Panc1 (cell line): Measurements from ENCODE around the gene CYGB. TPM values are rescaled to one million over a fixed set of nuclear protein-coding genes. Genes with fewer than 3 reads are reported as not detected.
A peak's percentile ranks its signal among the peaks of the same experiment; 100 is the strongest.

Experiments
- ATAC-seq: fragments of 200-7000 bp; cut with Tn5 transposase; 2 replicates; pipeline ENCODE4 v1.9.1; 2020; ENCODE audit warnings: mild to moderate bottlenecking, moderate library complexity
- BruUV-seq: library from RNA; stranded (reverse); fragments of 400-500 nt; replicated peaks from 2 replicates; lab custom pipeline; 2021; lab: Mats Ljungman, UMichigan
- CTCF ChIA-PET: fragments of 300-600 bp; sonication (Branson Sonifier 250); formaldehyde crosslinking; loops from one replicate; lab custom pipeline; 2022; ENCODE audit warnings: antibody characterized with exemption; lab: Charles Lee
- POLR2A ChIA-PET: fragments of 300-600 bp; sonication (Branson Sonifier 250); formaldehyde crosslinking; loops from one replicate; lab custom pipeline; 2022; ENCODE audit warnings: antibody characterized with exemption; lab: Charles Lee
- DNase-seq: peaks from one replicate; pipeline ENCODE4 v3.0.0-alpha.2; 2010; ENCODE audit warnings: low read depth, low spot score
- H3K27ac ChIP-seq: 2 replicates; pipeline ENCODE4 v1.5.1; 2011; ENCODE audit warnings: mild to moderate bottlenecking, low read length, inconsistent platforms
- H3K27me3 ChIP-seq: fragments of 200-500 bp; sonication (Bioruptor generic); 2 replicates; pipeline ENCODE4 v1.6.0; 2014; ENCODE audit warnings: low read length, inconsistent platforms; ENCODE audit not compliant: control insufficient read depth, insufficient read depth
- H3K36me3 ChIP-seq: fragments of 200-500 bp; sonication (Bioruptor generic); 2 replicates; pipeline ENCODE4 v1.5.1; 2014; ENCODE audit warnings: inconsistent platforms, mild to moderate bottlenecking, low read length, moderate library complexity; ENCODE audit not compliant: control insufficient read depth, insufficient read depth
- H3K4me1 ChIP-seq: 2 replicates; pipeline ENCODE4 v1.5.1; 2011; ENCODE audit warnings: inconsistent platforms, mild to moderate bottlenecking, low read length, moderate library complexity; ENCODE audit not compliant: control insufficient read depth, insufficient read depth
- H3K4me3 ChIP-seq, 2 experiments: 2 replicates each; pipeline ENCODE4 v1.5.1; 2011 to 2012; ENCODE audit warnings: low read depth in 2 of 2, low read length in 2 of 2, mild to moderate bottlenecking in 2 of 2, inconsistent platforms in 1 of 2, moderate library complexity in 1 of 2
- H3K9me3 ChIP-seq: fragments of 200-500 bp; sonication (Bioruptor generic); 2 replicates; pipeline ENCODE4 v1.5.1; 2014; ENCODE audit warnings: low read depth, mild to moderate bottlenecking, inconsistent platforms, low read length, moderate library complexity; ENCODE audit not compliant: control insufficient read depth, insufficient read depth
- POLR2AphosphoS5 ChIP-seq: IDR thresholded peaks from 2 replicates; pipeline ENCODE4 v1.6.1; 2012; ENCODE audit warnings: mild to moderate bottlenecking, low read depth, low read length, moderate library complexity
- SIN3A ChIP-seq: IDR thresholded peaks from 2 replicates; pipeline ENCODE4 v1.6.1; 2012; ENCODE audit warnings: low read depth, mild to moderate bottlenecking, low read length, moderate library complexity, borderline replicate concordance; ENCODE audit not compliant: insufficient read depth
- TCF7L2 ChIP-seq: IDR thresholded peaks from 2 replicates; pipeline ENCODE4 v1.6.1; 2011; ENCODE audit warnings: mild to moderate bottlenecking, low read depth, low read length, inconsistent platforms
- in situ Hi-C: cut with HindIII; loops from 2 replicates; pipeline ENCODE4 v1.10.0; 2016; ENCODE audit warnings: low sequenced_read_pairs, low pct_unique_long_range_greater_than_20kb
- intact Hi-C: fragments of 100-400 bp; cut with micrococcal nuclease; formaldehyde crosslinking; loops from one replicate; pipeline ENCODE4 v1.10.0; 2022; ENCODE audit not compliant: unreplicated experiment
- total RNA-seq: library from RNA; stranded (reverse); gene quantifications from one replicate; pipeline ENCODE4 v1.2.1, GENCODE V29; 2021; ENCODE audit not compliant: unreplicated experiment
- TF ChIP-seq, protein P1 (sequence below), 2 experiments: IDR thresholded peaks; 2 replicates each; pipeline ENCODE4 v1.6.1; 2011 to 2012; ENCODE audit warnings: low read depth in 2 of 2, control low read depth in 1 of 2, low read length in 1 of 2, mild to moderate bottlenecking in 1 of 2, moderate library complexity in 1 of 2; ENCODE audit not compliant: insufficient read depth in 1 of 2
- TF ChIP-seq, protein P2 (sequence below): fragments of 450-650 bp; IDR thresholded peaks from 2 replicates; pipeline ENCODE4 v1.5.1; 2017; ENCODE audit warnings: mild to moderate bottlenecking

Gene CYGB
- total RNA-seq, 1 experiment from 2014 or later, result 6.0 TPM

DNA sequence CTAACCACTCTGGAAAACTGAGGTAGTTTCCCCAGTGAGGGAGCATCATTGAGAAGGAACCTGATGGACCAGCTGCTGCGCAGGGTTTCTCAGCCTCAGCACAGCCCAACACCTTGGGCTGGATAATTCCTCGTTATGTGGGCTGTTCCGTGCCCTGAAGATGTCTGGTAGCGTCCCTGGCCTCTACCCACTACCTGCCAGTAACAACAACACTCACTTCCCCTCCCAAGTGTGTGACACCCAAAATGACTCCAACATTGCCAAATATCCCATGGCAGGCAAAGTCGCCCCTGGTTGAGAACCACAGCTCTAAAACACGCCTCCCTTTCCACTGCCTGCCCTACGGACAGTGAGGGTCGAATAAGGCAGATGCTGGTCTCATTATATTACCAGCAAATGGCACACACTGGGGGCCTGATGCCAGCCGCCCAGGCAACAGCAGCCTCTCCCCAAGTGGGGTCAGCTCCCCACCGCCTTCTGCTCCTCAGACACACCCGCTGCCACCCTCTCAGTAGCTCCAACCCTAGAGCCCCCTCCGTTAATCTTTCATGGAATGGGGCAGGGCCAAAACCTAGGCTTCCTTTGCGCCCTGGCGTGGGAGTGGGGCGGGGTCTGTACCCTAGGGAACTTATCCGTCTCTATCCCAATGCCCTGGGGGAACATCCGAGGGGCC is 37.3 kb downstream of the CYGB start:
- no peaks in the 10 kb centered on the region for H3K9me3 ChIP-seq
- ATAC-seq (no peak), DNase-seq (no peak)
- no peak for TF ChIP-seq TCF7L2
- TF ChIP-seq POLR2AphosphoS5, result no peak
- TF ChIP-seq, protein P1, sequence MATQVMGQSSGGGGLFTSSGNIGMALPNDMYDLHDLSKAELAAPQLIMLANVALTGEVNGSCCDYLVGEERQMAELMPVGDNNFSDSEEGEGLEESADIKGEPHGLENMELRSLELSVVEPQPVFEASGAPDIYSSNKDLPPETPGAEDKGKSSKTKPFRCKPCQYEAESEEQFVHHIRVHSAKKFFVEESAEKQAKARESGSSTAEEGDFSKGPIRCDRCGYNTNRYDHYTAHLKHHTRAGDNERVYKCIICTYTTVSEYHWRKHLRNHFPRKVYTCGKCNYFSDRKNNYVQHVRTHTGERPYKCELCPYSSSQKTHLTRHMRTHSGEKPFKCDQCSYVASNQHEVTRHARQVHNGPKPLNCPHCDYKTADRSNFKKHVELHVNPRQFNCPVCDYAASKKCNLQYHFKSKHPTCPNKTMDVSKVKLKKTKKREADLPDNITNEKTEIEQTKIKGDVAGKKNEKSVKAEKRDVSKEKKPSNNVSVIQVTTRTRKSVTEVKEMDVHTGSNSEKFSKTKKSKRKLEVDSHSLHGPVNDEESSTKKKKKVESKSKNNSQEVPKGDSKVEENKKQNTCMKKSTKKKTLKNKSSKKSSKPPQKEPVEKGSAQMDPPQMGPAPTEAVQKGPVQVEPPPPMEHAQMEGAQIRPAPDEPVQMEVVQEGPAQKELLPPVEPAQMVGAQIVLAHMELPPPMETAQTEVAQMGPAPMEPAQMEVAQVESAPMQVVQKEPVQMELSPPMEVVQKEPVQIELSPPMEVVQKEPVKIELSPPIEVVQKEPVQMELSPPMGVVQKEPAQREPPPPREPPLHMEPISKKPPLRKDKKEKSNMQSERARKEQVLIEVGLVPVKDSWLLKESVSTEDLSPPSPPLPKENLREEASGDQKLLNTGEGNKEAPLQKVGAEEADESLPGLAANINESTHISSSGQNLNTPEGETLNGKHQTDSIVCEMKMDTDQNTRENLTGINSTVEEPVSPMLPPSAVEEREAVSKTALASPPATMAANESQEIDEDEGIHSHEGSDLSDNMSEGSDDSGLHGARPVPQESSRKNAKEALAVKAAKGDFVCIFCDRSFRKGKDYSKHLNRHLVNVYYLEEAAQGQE (IDR thresholded peaks at IDR 0.05; ENCODE audit: insufficient read depth in 1 of 2, low read depth in 2 of 2, low read length in 1 of 2), result no peak
- no peak for TF ChIP-seq SIN3A
- TF ChIP-seq, protein P2, sequence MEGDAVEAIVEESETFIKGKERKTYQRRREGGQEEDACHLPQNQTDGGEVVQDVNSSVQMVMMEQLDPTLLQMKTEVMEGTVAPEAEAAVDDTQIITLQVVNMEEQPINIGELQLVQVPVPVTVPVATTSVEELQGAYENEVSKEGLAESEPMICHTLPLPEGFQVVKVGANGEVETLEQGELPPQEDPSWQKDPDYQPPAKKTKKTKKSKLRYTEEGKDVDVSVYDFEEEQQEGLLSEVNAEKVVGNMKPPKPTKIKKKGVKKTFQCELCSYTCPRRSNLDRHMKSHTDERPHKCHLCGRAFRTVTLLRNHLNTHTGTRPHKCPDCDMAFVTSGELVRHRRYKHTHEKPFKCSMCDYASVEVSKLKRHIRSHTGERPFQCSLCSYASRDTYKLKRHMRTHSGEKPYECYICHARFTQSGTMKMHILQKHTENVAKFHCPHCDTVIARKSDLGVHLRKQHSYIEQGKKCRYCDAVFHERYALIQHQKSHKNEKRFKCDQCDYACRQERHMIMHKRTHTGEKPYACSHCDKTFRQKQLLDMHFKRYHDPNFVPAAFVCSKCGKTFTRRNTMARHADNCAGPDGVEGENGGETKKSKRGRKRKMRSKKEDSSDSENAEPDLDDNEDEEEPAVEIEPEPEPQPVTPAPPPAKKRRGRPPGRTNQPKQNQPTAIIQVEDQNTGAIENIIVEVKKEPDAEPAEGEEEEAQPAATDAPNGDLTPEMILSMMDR, result no peak
- in situ Hi-C loops, result no loop called here
- no peaks in the 10 kb centered on the region for H3K27me3 ChIP-seq
- peaks cover 53% of the 10 kb centered on the region for H3K4me1 ChIP-seq
- BruUV-seq, result no TSS peak
- intact Hi-C loops, result no loop called here
- peak overlapping the region; percentile 89 for H3K27ac ChIP-seq
- H3K4me3 ChIP-seq, result peak overlapping the region; percentile 89
- ChIA-PET POLR2A (interaction anchor here (1.6 kb wide), 1 partner anchor 41 kb away, joined by 3 read pairs; no protein-coding TSS in a partner anchor), CTCF (interaction anchor here (0.5 to 0.7 kb wide), 2 partner anchors 11 to 318 kb away, joined by 3 to 4 read pairs; no protein-coding TSS in a partner anchor)
- peaks cover 7% of the 10 kb centered on the region; the same call in 1 of the 2 replicates for H3K36me3 ChIP-seq

DNA sequence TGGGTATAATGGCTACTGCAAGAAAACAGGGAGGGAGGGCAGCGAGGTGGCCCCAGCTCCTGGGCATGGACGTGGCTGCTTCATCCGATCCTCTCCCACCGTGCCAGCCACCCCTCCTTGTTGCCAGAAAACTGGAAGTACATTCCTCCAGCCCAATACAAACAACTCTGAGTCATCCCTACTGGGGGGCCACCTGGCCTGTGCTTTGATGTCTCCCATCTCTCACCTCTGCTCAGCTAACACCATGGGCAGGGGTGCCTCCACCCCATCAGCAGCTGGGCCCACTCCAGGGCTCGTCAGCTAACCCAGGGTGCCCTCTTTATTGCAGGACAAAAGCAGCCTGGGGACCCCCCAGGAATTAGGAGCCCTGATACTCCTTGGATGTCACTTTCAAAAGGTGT is 38.2 kb downstream of the CYGB start:
- in situ Hi-C loops, result no loop called here
- intact Hi-C loops, result no loop called here
- H3K27ac ChIP-seq, result peak overlapping the region; percentile 89
- POLR2A ChIA-PET, result interaction anchor here (0.7 to 1.6 kb wide), 2 partner anchors 13 to 41 kb away, joined by 3 read pairs; no protein-coding TSS in a partner anchor
- TF ChIP-seq TCF7L2 (peak; percentile 89), POLR2AphosphoS5 (no peak)
- peaks cover 7% of the 10 kb centered on the region; the same call in 1 of the 2 replicates for H3K36me3 ChIP-seq
- CTCF ChIA-PET, result interaction anchor here (0.5 to 1.0 kb wide), 4 partner anchors 32 to 317 kb away, joined by 3 to 4 read pairs (median 4); partner anchors contain the start of gene AANAT
- no peaks in the 10 kb centered on the region for H3K27me3 ChIP-seq
- H3K4me3 ChIP-seq, result peak overlapping the region; percentile 89
- no peaks in the 10 kb centered on the region for H3K9me3 ChIP-seq
- peaks cover 53% of the 10 kb centered on the region for H3K4me1 ChIP-seq
- ATAC-seq, result no peak
- no peak for DNase-seq
- no TSS peak for BruUV-seq
